ENCODE data around the gene BPIFB1. TPM values are rescaled to one million over a fixed set of nuclear protein-coding genes. Genes with fewer than 3 reads are reported as not detected.

Gene BPIFB1
- total RNA-seq, 1 donor from 2014 or later = not detected

DNA sequence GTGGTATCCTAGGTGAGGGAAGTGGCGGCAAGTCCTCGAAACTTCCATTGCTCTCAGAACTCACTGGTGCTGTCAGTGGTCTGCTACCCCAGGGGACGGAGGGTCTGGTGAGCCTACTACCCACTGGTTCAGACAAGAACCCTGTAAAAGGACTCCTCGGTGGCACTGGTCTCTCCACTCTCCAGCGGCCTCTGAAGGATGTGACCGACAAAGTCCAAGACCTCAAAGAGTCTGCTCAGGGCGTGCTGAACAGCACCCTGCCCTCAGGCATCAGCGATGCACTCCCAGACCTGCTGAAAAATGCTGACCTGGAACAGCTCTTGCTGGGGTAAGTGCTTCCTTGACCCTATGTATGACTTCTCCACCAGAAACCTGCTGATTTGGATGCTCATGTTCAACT lies 66.5 kb downstream of the BPIFB1 start:
- no peak overlapping the region for H3K4me3 ChIP-seq (ENCODE audit: low read depth, low read length)
- no peak for DNase-seq (ENCODE audit: low read depth)

DNA sequence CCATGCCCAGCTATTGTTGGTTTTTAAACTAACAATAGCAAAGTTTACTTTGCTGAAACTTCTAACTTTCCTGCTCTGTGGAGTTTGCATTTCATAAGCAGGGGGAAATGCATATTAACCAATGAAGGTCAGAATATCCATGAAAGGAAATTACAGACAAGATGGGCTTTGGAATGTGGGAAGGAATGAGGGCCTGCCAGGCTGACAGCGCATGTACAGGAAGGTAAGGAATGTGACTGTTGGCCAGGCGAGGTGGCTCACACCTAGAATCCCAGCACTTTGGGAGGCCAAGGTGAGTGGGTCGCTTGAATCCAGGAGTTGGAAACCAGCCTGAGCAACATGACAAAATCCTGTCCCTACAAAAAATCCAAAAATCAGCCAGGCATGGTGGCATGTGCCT lies 68.7 kb downstream of the BPIFB1 start:
- DNase-seq (ENCODE audit: low read depth) = no peak
- TF ChIP-seq, protein P1, sequence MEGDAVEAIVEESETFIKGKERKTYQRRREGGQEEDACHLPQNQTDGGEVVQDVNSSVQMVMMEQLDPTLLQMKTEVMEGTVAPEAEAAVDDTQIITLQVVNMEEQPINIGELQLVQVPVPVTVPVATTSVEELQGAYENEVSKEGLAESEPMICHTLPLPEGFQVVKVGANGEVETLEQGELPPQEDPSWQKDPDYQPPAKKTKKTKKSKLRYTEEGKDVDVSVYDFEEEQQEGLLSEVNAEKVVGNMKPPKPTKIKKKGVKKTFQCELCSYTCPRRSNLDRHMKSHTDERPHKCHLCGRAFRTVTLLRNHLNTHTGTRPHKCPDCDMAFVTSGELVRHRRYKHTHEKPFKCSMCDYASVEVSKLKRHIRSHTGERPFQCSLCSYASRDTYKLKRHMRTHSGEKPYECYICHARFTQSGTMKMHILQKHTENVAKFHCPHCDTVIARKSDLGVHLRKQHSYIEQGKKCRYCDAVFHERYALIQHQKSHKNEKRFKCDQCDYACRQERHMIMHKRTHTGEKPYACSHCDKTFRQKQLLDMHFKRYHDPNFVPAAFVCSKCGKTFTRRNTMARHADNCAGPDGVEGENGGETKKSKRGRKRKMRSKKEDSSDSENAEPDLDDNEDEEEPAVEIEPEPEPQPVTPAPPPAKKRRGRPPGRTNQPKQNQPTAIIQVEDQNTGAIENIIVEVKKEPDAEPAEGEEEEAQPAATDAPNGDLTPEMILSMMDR (conservative IDR thresholded peaks at IDR 0.05; ENCODE audit: low read depth, low read length) = no peak
- H3K4me3 ChIP-seq (ENCODE audit: low read depth, low read length) = no peak overlapping the region

More for the DNA sequence above, 66.5 kb downstream of the BPIFB1 start:
- TF ChIP-seq, protein P1 (conservative IDR thresholded peaks at IDR 0.05; ENCODE audit: low read depth, low read length) = no peak

DNA sequence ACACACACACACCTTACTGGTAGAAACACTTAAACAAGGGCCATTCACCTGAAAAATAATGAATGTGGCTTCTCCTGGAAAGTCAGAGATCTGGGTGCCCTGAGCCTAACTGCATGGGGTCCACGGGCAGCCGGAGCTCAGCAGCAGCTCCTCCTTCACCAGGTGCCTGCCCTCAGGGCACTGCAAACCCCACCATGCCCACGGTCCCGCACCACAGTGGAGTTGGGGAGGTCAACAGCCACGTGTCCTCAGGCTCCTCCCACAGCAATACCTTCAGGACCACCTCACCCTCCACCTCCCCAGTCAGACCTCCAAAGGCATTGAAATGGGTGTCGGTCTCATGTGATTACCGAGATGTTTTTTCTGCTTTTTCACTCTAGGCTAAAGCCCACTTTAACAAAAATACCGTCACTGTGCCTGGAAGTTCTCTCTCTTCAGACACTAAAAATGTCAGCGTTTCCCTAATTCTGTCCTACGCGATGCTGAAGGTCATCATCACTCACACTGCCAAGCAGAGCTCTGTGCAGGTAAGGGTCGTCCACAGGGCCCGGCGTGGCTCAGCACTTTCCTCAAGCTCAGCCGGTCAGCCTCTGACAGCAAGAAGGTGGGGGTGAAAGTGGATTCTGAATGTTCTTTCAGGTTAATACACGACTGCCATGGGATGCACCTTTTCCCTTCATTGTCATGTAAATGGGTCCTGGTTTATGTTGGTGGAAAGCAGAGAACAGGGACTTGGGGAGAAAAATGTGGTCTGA lies 69.4 kb downstream of the BPIFB1 start:
- DNase-seq (ENCODE audit: low read depth) = no peak
- no peak overlapping the region for H3K4me3 ChIP-seq (ENCODE audit: low read depth, low read length)
- TF ChIP-seq, protein P1 (conservative IDR thresholded peaks at IDR 0.05; ENCODE audit: low read depth, low read length) = no peak

DNA sequence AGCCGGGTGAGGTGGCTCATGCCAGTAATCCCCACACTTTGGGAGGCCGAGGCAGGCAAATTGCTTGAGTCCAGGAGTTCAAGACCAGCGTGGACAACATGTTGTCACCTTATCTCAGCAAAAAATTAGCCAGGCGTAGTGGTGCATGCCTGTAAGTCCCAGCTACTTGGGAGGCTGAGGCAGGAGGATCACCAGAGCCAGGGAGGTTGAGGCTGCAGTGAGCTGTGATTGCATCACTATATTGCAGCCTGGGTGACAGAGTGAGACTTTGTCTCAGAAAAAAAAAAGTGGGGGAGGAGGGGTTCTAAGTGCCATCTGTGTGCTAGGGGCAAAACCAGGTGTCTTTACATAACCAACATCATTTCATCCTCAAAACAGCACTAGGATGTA lies 70.0 kb downstream of the BPIFB1 start:
- no peak for DNase-seq (ENCODE audit: low read depth)
- TF ChIP-seq, protein P1 (conservative IDR thresholded peaks at IDR 0.05; ENCODE audit: low read depth, low read length) = no peak
- no peak overlapping the region for H3K4me3 ChIP-seq (ENCODE audit: low read depth, low read length)

Other genes with a start within 250 kb of the BPIFB1 start
- not detected in 2 replicates for gene BPIFB3, start 229.3 kb upstream of the BPIFB1 start, total RNA-seq
- not detected in 2 replicates for gene BPIFB4, start 203.6 kb upstream of the BPIFB1 start, total RNA-seq
- gene BPIFA2, start 115.1 kb upstream of the BPIFB1 start, total RNA-seq = not detected in 2 replicates
- not detected in 2 replicates for gene BPIFA3, start 65.9 kb upstream of the BPIFB1 start, total RNA-seq
- gene BPIFA1, start 47.2 kb upstream of the BPIFB1 start, total RNA-seq = not detected in 2 replicates
- 28.8 and 42.1 TPM in 2 replicates for gene CDK5RAP1, start 118.3 kb downstream of the BPIFB1 start, total RNA-seq
- gene SNTA1, start 160.5 kb downstream of the BPIFB1 start, total RNA-seq = 6.9 and 12.4 TPM in 2 replicates
- gene CBFA2T2, start 206.9 kb downstream of the BPIFB1 start, total RNA-seq = 3.3 and 8.4 TPM in 2 replicates

All from epithelial cell of proximal tubule (primary cell).